Activated CD4-positive, alpha-beta T cell treated with anti-CD3 and anti-CD28 coated beads, Interleukin-2, amount 10 ng/mL, durations not matched to agents 24 days and 14 days (primary cell): Measurements from ENCODE around the gene ABLIM1. TPM values are rescaled to one million over a fixed set of nuclear protein-coding genes. Genes with fewer than 3 reads are reported as not detected.

Source experiments
- DNase-seq: peaks from one replicate; pipeline ENCODE4 v3.0.0; 2022
- H3K27ac Mint-ChIP-seq: one replicate; pipeline ENCODE4 v1.8.0; 2022; ENCODE audit warnings: mild to moderate bottlenecking, mixed read lengths
- H3K27me3 Mint-ChIP-seq: one replicate; pipeline ENCODE4 v1.8.0; 2022; ENCODE audit warnings: mixed read lengths
- H3K36me3 Mint-ChIP-seq: one replicate; pipeline ENCODE4 v1.8.0; 2022; ENCODE audit warnings: low read depth, mild to moderate bottlenecking, mixed read lengths
- H3K4me1 Mint-ChIP-seq: one replicate; pipeline ENCODE4 v1.8.0; 2021; ENCODE audit warnings: mixed read lengths
- H3K4me3 Mint-ChIP-seq: one replicate; pipeline ENCODE4 v1.8.0; 2022; ENCODE audit warnings: mild to moderate bottlenecking, moderate library complexity, mixed read lengths
- H3K9me3 Mint-ChIP-seq: one replicate; pipeline ENCODE4 v1.8.0; 2021; ENCODE audit warnings: mixed read lengths
- intact Hi-C: fragments of 100-400 bp; cut with micrococcal nuclease; formaldehyde crosslinking; loops from one replicate; pipeline ENCODE4 v1.15.1; 2023
- total RNA-seq: library from RNA; stranded (reverse); gene quantifications from 2 replicates; pipeline ENCODE4 v1.2.3, GENCODE V29; 2022

The ABLIM1 gene
- total RNA-seq, 1 donor from 2014 or later: 16.5 TPM

GRCh38 chr10:114685456-114685855 lies 27.4 kb upstream of the ABLIM1 start:
- no peaks in the 10 kb centered on the region for H3K4me1 Mint-ChIP-seq
- peaks cover 8% of the 10 kb centered on the region for H3K27me3 Mint-ChIP-seq

GRCh38 chr10:114684822-114685209 lies 26.7 kb upstream of the ABLIM1 start:
- intact Hi-C loops: no loop called here
- H3K4me3 Mint-ChIP-seq: no peak overlapping the region
- no peak overlapping the region for H3K27ac Mint-ChIP-seq
- H3K36me3 Mint-ChIP-seq: no peaks in the 10 kb centered on the region
- H3K4me1 Mint-ChIP-seq: no peaks in the 10 kb centered on the region
- H3K27me3 Mint-ChIP-seq: peaks cover 8% of the 10 kb centered on the region
- H3K9me3 Mint-ChIP-seq: no peaks in the 10 kb centered on the region
- DNase-seq: no peak

More at GRCh38 chr10:114685456-114685855, 27.4 kb upstream of the ABLIM1 start:
- H3K4me3 Mint-ChIP-seq: no peak overlapping the region
- intact Hi-C loops: no loop called here
- H3K36me3 Mint-ChIP-seq: no peaks in the 10 kb centered on the region
- DNase-seq: no peak
- no peaks in the 10 kb centered on the region for H3K9me3 Mint-ChIP-seq
- no peak overlapping the region for H3K27ac Mint-ChIP-seq

- Mint-ChIP-seq H3K9me3 (no peaks in the 10 kb centered on the region), H3K4me3 (no peak overlapping the region), H3K27me3 (peaks cover 6% of the 10 kb centered on the region), H3K4me1 (no peaks in the 10 kb centered on the region), H3K27ac (no peak overlapping the region), H3K36me3 (no peaks in the 10 kb centered on the region)
- DNase-seq: no peak
- intact Hi-C loops: no loop called here
These were observed 26.2 kb upstream of the ABLIM1 start for GRCh38 chr10:114684084-114684821.

- intact Hi-C loops: no loop called here
- H3K36me3 Mint-ChIP-seq: no peaks in the 10 kb centered on the region
- no peak overlapping the region for H3K4me3 Mint-ChIP-seq
- no peak overlapping the region for H3K27ac Mint-ChIP-seq
- H3K4me1 Mint-ChIP-seq: no peaks in the 10 kb centered on the region
- H3K27me3 Mint-ChIP-seq: peaks cover 10% of the 10 kb centered on the region
- H3K9me3 Mint-ChIP-seq: no peaks in the 10 kb centered on the region
- DNase-seq: no peak
These were observed 25.5 kb upstream of the ABLIM1 start for GRCh38 chr10:114683593-114683992.

GRCh38 chr10:114683162-114683561 lies 25.1 kb upstream of the ABLIM1 start:
- Mint-ChIP-seq H3K4me3 (no peak overlapping the region), H3K27me3 (peaks cover 10% of the 10 kb centered on the region), H3K4me1 (no peaks in the 10 kb centered on the region), H3K27ac (no peak overlapping the region), H3K36me3 (no peaks in the 10 kb centered on the region), H3K9me3 (no peaks in the 10 kb centered on the region)
- DNase-seq: no peak
- intact Hi-C loops: no loop called here

- H3K9me3 Mint-ChIP-seq: no peaks in the 10 kb centered on the region
- intact Hi-C loops: no loop called here
- H3K36me3 Mint-ChIP-seq: no peaks in the 10 kb centered on the region
- H3K4me1 Mint-ChIP-seq: no peaks in the 10 kb centered on the region
- H3K27ac Mint-ChIP-seq: no peak overlapping the region
- peaks cover 10% of the 10 kb centered on the region for H3K27me3 Mint-ChIP-seq
- DNase-seq: no peak
- no peak overlapping the region for H3K4me3 Mint-ChIP-seq
These were observed 24.5 kb upstream of the ABLIM1 start for GRCh38 chr10:114682532-114682931.

GRCh38 chr10:114682121-114682520 lies 24.0 kb upstream of the ABLIM1 start:
- DNase-seq: no peak
- Mint-ChIP-seq H3K4me1 (no peaks in the 10 kb centered on the region), H3K36me3 (no peaks in the 10 kb centered on the region), H3K9me3 (no peaks in the 10 kb centered on the region), H3K4me3 (no peak overlapping the region), H3K27me3 (peaks cover 9% of the 10 kb centered on the region), H3K27ac (no peak overlapping the region)
- intact Hi-C loops: no loop called here

GRCh38 chr10:114681542-114681941 lies 23.5 kb upstream of the ABLIM1 start:
- Mint-ChIP-seq H3K27me3 (peaks cover 12% of the 10 kb centered on the region), H3K27ac (no peak overlapping the region), H3K36me3 (no peaks in the 10 kb centered on the region), H3K4me3 (no peak overlapping the region), H3K4me1 (no peaks in the 10 kb centered on the region), H3K9me3 (no peaks in the 10 kb centered on the region)
- DNase-seq: no peak
- intact Hi-C loops: no loop called here

- H3K27ac Mint-ChIP-seq: no peak overlapping the region
- no peak for DNase-seq
- H3K4me3 Mint-ChIP-seq: no peak overlapping the region
- H3K36me3 Mint-ChIP-seq: no peaks in the 10 kb centered on the region
- H3K27me3 Mint-ChIP-seq: peaks cover 12% of the 10 kb centered on the region
- H3K9me3 Mint-ChIP-seq: no peaks in the 10 kb centered on the region
- intact Hi-C loops: no loop called here
- H3K4me1 Mint-ChIP-seq: no peaks in the 10 kb centered on the region
These were observed 22.6 kb upstream of the ABLIM1 start for GRCh38 chr10:114680543-114681117.

GRCh38 chr10:114679552-114679951 lies 21.5 kb upstream of the ABLIM1 start:
- Mint-ChIP-seq H3K9me3 (no peaks in the 10 kb centered on the region), H3K27ac (no peak overlapping the region), H3K4me1 (no peaks in the 10 kb centered on the region), H3K27me3 (peaks cover 12% of the 10 kb centered on the region), H3K36me3 (no peaks in the 10 kb centered on the region), H3K4me3 (no peak overlapping the region)
- intact Hi-C loops: no loop called here
- no peak for DNase-seq

GRCh38 chr10:114678820-114679219 lies 20.7 kb upstream of the ABLIM1 start:
- DNase-seq: no peak
- intact Hi-C loops: no loop called here
- no peaks in the 10 kb centered on the region for H3K36me3 Mint-ChIP-seq
- H3K4me3 Mint-ChIP-seq: no peak overlapping the region
- H3K27me3 Mint-ChIP-seq: peaks cover 10% of the 10 kb centered on the region
- H3K4me1 Mint-ChIP-seq: no peaks in the 10 kb centered on the region
- no peaks in the 10 kb centered on the region for H3K9me3 Mint-ChIP-seq
- no peak overlapping the region for H3K27ac Mint-ChIP-seq

GRCh38 chr10:114678336-114678735 lies 20.3 kb upstream of the ABLIM1 start:
- Mint-ChIP-seq H3K9me3 (no peaks in the 10 kb centered on the region), H3K4me3 (no peak overlapping the region), H3K4me1 (no peaks in the 10 kb centered on the region), H3K36me3 (no peaks in the 10 kb centered on the region), H3K27ac (no peak overlapping the region), H3K27me3 (peaks cover 11% of the 10 kb centered on the region)
- DNase-seq: no peak
- intact Hi-C loops: no loop called here

GRCh38 chr10:114674346-114674745 lies 16.3 kb upstream of the ABLIM1 start:
- H3K9me3 Mint-ChIP-seq: no peaks in the 10 kb centered on the region
- H3K4me3 Mint-ChIP-seq: no peak overlapping the region
- intact Hi-C loops: no loop called here
- H3K36me3 Mint-ChIP-seq: no peaks in the 10 kb centered on the region
- no peak overlapping the region for H3K27ac Mint-ChIP-seq
- no peaks in the 10 kb centered on the region for H3K4me1 Mint-ChIP-seq
- no peak for DNase-seq
- H3K27me3 Mint-ChIP-seq: peaks cover 24% of the 10 kb centered on the region

GRCh38 chr10:114669648-114670047 lies 11.6 kb upstream of the ABLIM1 start:
- Mint-ChIP-seq H3K36me3 (no peaks in the 10 kb centered on the region), H3K9me3 (no peaks in the 10 kb centered on the region), H3K27ac (no peak overlapping the region), H3K4me3 (no peak overlapping the region), H3K4me1 (no peaks in the 10 kb centered on the region), H3K27me3 (peaks cover 31% of the 10 kb centered on the region)
- intact Hi-C loops: no loop called here
- no peak for DNase-seq
